ENCODE results near the gene RIMBP2. TPM values are rescaled to one million over a fixed set of nuclear protein-coding genes. Genes with fewer than 3 reads are reported as not detected.

The RIMBP2 gene
- total and polyA plus RNA-seq, 9 donors, result 1.1 to 16.2 (median 3.5) TPM

- Histone ChIP-seq H3K36me3 (no peaks in the 10 kb centered on the region), H3K4me1 (ENCODE audit: insufficient read depth) (no peaks in the 10 kb centered on the region), H3K27me3 (no peaks in the 10 kb centered on the region), H3K27ac (no peak overlapping the region), H3K9me3 (no peaks in the 10 kb centered on the region), H3K4me3 (no peak overlapping the region)
- no peak for DNase-seq
- WGBS, 3 donors, result 78 to 83% (median 83%) methylated on average over 6 of the region's 6 CpGs
- TF ChIP-seq EP300 (IDR thresholded peaks at IDR 0.05) (no peak), POLR2A (IDR thresholded peaks at IDR 0.05) (no peak), CTCF (IDR thresholded peaks at IDR 0.05) (no peak)
- intact Hi-C loops (cut with DNase I), result no loop called here
Observed at GRCh38 chr12:130571089-130571488, 145.0 kb downstream of the RIMBP2 start.

- H3K36me3 ChIP-seq, result no peaks in the 10 kb centered on the region
- TF ChIP-seq CTCF (IDR thresholded peaks at IDR 0.05), result no peak
- no peak for TF ChIP-seq EP300 (IDR thresholded peaks at IDR 0.05)
- no peak for TF ChIP-seq POLR2A (IDR thresholded peaks at IDR 0.05)
- H3K27ac ChIP-seq, result no peak overlapping the region
- H3K4me3 ChIP-seq, result no peak overlapping the region
- H3K9me3 ChIP-seq, result no peaks in the 10 kb centered on the region
- WGBS, 3 donors, result 82 to 86% (median 86%) methylated on average over 9 of the region's 9 CpGs
- no peaks in the 10 kb centered on the region for H3K27me3 ChIP-seq
- intact Hi-C loops (cut with DNase I), result no loop called here
- no peaks in the 10 kb centered on the region for H3K4me1 ChIP-seq (ENCODE audit: insufficient read depth)
- no peak for DNase-seq
Observed at GRCh38 chr12:130569521-130569920, 146.6 kb downstream of the RIMBP2 start.

GRCh38 chr12:130568501-130568900 is 147.6 kb downstream of the RIMBP2 start:
- 81 to 89% (median 84%) methylated on average over 7 of the region's 7 CpGs for WGBS, 3 donors
- no peak for TF ChIP-seq POLR2A (IDR thresholded peaks at IDR 0.05)
- TF ChIP-seq CTCF (IDR thresholded peaks at IDR 0.05), result no peak
- no peak for TF ChIP-seq EP300 (IDR thresholded peaks at IDR 0.05)
- DNase-seq, result no peak
- no peaks in the 10 kb centered on the region for H3K9me3 ChIP-seq
- H3K36me3 ChIP-seq, result no peaks in the 10 kb centered on the region
- H3K4me1 ChIP-seq (ENCODE audit: insufficient read depth), result no peaks in the 10 kb centered on the region
- no peak overlapping the region for H3K4me3 ChIP-seq
- no peaks in the 10 kb centered on the region for H3K27me3 ChIP-seq
- intact Hi-C loops (cut with DNase I), result no loop called here
- no peak overlapping the region for H3K27ac ChIP-seq

- 62 to 68% (median 66%) methylated on average over 2 of the region's 2 CpGs for WGBS, 3 donors
- TF ChIP-seq CTCF (IDR thresholded peaks at IDR 0.05) (no peak), POLR2A (IDR thresholded peaks at IDR 0.05) (no peak), EP300 (IDR thresholded peaks at IDR 0.05) (no peak)
- intact Hi-C loops (cut with DNase I), result no loop called here
Observed at GRCh38 chr12:130568041-130568440, 148.1 kb downstream of the RIMBP2 start.

More at GRCh38 chr12:130568041-130568440, 148.1 kb downstream of the RIMBP2 start:
- no peaks in the 10 kb centered on the region for H3K27me3 ChIP-seq
- no peaks in the 10 kb centered on the region for H3K4me1 ChIP-seq (ENCODE audit: insufficient read depth)
- no peaks in the 10 kb centered on the region for H3K36me3 ChIP-seq
- H3K9me3 ChIP-seq, result no peaks in the 10 kb centered on the region
- H3K27ac ChIP-seq, result no peak overlapping the region
- DNase-seq, result no peak
- no peak overlapping the region for H3K4me3 ChIP-seq
